Type B pancreatic cell (in vitro differentiated cells): ENCODE results near the gene TSC1. TPM values are rescaled to one million over a fixed set of nuclear protein-coding genes. Genes with fewer than 3 reads are reported as not detected.

ENCODE experiments used
- DNase-seq: peaks from one replicate; pipeline ENCODE4 v3.0.0; 2021; ENCODE audit warnings: mixed read lengths; ENCODE audit not compliant: unreplicated experiment; ENCODE audit errors: extremely low spot score
- H3K27ac Mint-ChIP-seq: 2 replicates; pipeline ENCODE4 v1.8.0; 2021; ENCODE audit warnings: mild to moderate bottlenecking, mixed read lengths
- H3K27me3 Mint-ChIP-seq: 2 replicates; pipeline ENCODE4 v1.8.0; 2021; ENCODE audit warnings: mixed read lengths
- H3K36me3 Mint-ChIP-seq: 2 replicates; pipeline ENCODE4 v1.8.0; 2021; ENCODE audit warnings: mixed read lengths
- H3K4me1 Mint-ChIP-seq: one replicate; pipeline ENCODE4 v1.8.0; 2021; ENCODE audit warnings: mixed read lengths; ENCODE audit not compliant: unreplicated experiment
- H3K4me3 Mint-ChIP-seq: 2 replicates; pipeline ENCODE4 v1.8.0; 2021; ENCODE audit warnings: mild to moderate bottlenecking, mixed read lengths
- H3K9me3 Mint-ChIP-seq: 2 replicates; pipeline ENCODE4 v1.8.0; 2021; ENCODE audit warnings: mixed read lengths
- CTCF ChIP-seq: fragments of 200-600 bp; sonication (generic); conservative IDR thresholded peaks from 2 replicates; pipeline ENCODE4 v1.5.0; 2021; ENCODE audit warnings: antibody characterized with exemption, mild to moderate bottlenecking
- total RNA-seq: library from RNA; stranded (reverse); gene quantifications from 2 replicates; pipeline ENCODE4 v1.2.1, GENCODE V29; 2021; ENCODE audit warnings: low replicate concordance

The TSC1 gene
- total RNA-seq, 1 donor from 2014 or later = 58.9 TPM

DNA sequence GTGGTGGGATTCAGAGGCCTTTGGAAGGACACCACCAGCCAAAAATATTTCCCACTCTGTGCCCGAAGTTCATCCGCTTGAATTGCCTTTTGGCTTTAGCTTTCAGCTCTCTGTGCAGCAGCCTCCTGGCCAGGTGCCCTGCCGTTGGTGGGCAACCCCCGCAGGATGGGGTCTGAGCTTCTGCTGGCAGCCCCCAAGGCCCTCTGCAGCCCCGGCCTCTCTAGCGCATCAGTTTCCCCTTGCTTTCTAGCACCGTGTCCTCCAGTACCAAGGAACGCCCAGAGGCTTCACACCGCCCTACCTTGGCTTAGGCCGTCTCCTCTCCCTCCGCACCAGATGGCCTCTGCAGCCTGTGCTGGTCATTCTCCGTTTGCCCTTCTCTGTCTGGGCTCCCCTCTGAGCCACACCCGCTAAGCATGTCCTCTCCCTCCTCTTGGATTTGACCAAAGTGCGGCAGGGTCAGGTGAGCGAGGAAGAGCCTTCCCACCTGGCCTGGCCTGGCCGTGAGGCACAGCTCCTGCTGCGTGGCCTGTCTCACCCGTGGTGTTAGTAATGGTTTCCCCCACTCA is 4.2 kb upstream of the TSC1 start:
- Mint-ChIP-seq H3K27ac (no peak overlapping the region), H3K27me3 (no peaks in the 10 kb centered on the region), H3K4me1 (peaks cover 19% of the 10 kb centered on the region), H3K36me3 (no peaks in the 10 kb centered on the region), H3K4me3 (no peak overlapping the region), H3K9me3 (no peaks in the 10 kb centered on the region)
- TF ChIP-seq CTCF = no peak
- DNase-seq = no peak

DNA sequence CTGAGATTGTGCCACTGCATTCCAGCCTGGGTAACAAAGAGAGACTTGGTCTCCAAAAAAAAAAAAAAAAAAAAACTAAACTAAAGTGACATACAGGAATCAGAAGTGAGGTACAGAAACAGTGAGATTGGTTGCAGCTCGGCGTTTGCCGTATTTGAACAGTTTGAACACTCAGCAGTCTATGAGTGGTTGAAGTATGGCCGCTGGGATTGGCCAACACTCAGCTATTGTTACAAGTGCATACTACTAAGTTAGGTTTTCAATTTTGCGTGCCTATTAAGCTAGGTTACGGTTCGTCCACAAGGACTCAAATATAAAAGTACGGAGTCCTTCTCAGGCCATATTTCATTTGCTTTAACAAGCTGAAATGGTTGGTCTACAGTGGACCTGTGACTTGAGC is 3.3 kb upstream of the TSC1 start:
- DNase-seq = no peak
- H3K27me3 Mint-ChIP-seq = no peaks in the 10 kb centered on the region
- H3K36me3 Mint-ChIP-seq = no peaks in the 10 kb centered on the region
- peaks cover 27% of the 10 kb centered on the region for H3K4me1 Mint-ChIP-seq
- H3K27ac Mint-ChIP-seq = no peak overlapping the region
- no peak overlapping the region for H3K4me3 Mint-ChIP-seq
- no peaks in the 10 kb centered on the region for H3K9me3 Mint-ChIP-seq
- TF ChIP-seq CTCF = no peak

- no peaks in the 10 kb centered on the region for H3K27me3 Mint-ChIP-seq
- no peak for DNase-seq
- TF ChIP-seq CTCF = no peak
- peak overlapping the region; percentile 58 for H3K27ac Mint-ChIP-seq
- no peaks in the 10 kb centered on the region for H3K36me3 Mint-ChIP-seq
- peak overlapping the region; percentile 99 for H3K4me3 Mint-ChIP-seq
- peaks cover 31% of the 10 kb centered on the region for H3K4me1 Mint-ChIP-seq
- no peaks in the 10 kb centered on the region for H3K9me3 Mint-ChIP-seq
Measured at GRCh38 chr9:132946631-132947295, 2.3 kb upstream of the TSC1 start.

DNA sequence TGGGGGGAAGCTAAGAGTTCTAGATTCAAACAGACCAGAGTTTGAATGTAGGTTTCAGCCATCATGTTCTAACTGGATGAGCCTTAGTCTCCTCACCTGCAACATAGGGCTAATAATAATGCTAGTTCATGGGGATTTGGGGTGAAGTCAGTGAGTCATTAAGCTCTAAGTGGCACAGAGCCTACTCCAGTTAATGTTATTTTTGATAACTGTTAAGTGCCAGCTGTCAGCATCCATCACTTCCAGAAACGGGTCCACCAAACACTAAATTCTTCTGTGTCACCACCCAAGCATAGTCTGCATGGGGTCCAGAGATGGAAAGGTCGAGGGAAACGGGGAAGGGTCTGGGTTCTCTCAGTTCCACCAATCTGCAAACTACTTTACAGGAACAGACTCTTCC is 1.8 kb upstream of the TSC1 start:
- Mint-ChIP-seq H3K4me3 (peak overlapping the region; percentile 99), H3K36me3 (no peaks in the 10 kb centered on the region), H3K27me3 (no peaks in the 10 kb centered on the region), H3K4me1 (peaks cover 31% of the 10 kb centered on the region), H3K27ac (peak overlapping the region; percentile 13), H3K9me3 (no peaks in the 10 kb centered on the region)
- no peak for DNase-seq
- TF ChIP-seq CTCF = no peak

DNA sequence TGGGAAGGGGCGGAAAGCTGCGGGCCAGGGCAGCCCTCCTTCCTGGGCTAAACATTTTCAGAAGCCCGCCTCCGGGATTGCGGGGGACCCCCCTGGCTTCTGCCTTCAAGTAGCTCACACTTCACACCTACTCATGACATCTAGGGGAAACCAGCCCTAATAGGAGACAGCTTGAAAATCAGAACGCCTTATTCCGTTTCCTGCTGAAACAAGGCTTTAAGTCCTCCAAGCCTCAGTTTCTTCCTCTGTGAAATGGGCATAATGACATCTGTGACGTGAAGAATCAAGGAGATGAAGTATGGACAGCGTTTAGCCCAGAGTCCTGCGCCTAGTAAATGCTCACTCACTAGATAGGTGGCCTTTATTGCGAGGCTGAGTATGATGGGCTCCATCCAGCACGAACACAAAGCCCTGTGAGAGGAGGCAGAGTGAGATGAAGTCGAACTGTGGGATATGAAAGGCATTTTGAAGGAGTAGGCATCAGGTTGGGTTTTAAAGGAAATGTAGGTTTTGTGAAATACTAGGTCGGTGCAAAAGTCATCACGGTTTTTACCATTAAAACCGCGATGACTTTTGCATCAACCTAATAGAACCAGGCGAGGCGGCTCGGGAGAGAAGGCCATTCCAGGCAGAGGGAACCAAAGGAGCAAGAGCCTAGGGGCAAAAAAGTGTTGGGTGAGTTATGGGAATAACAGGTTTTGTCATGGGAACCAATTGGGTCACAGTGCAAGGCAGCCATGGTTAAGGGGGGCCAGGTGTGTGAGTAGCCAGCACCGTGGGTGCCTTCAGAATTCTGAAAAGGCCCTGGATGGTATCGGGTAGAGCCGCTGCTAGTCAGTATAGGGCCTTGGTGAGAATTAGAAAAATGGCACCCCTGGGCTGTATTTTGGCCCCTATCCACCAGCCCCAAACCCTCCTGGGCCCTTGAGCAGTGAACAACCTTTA is 1.0 kb upstream of the TSC1 start:
- TF ChIP-seq CTCF = no peak
- DNase-seq = no peak
- no peaks in the 10 kb centered on the region for H3K27me3 Mint-ChIP-seq
- H3K4me3 Mint-ChIP-seq = peak overlapping the region; percentile 99
- H3K9me3 Mint-ChIP-seq = no peaks in the 10 kb centered on the region
- H3K36me3 Mint-ChIP-seq = no peaks in the 10 kb centered on the region
- H3K4me1 Mint-ChIP-seq = peaks cover 31% of the 10 kb centered on the region
- H3K27ac Mint-ChIP-seq = peak overlapping the region; percentile 99
